Activated CD4-positive, alpha-beta T cell treated with anti-CD3 and anti-CD28 coated beads, Interleukin-2, amount 50 U/mL, for 24 hours (primary cell): ENCODE results near the gene SEMA3A.

Experiments
- DNase-seq, 2 donors: peaks; one replicate each; pipeline ENCODE4 v3.0.0-alpha.2; 2020; ENCODE audit warnings: low read depth in 1 of 2, low spot score in 1 of 2

Gene SEMA3A

GRCh38 chr7:84196084-84196503 is 1.5 kb upstream of the SEMA3A start:
- DNase-seq = no peak

GRCh38 chr7:84195295-84196060 is 889 bp upstream of the SEMA3A start:
- DNase-seq = no peak

- no peak for DNase-seq
Observed at GRCh38 chr7:84193747-84194146, 842 bp downstream of the SEMA3A start.

GRCh38 chr7:84191842-84192241 is 2.7 kb downstream of the SEMA3A start:
- DNase-seq = no peak

GRCh38 chr7:84191261-84191660 is 3.3 kb downstream of the SEMA3A start:
- no peak for DNase-seq

- no peak for DNase-seq
Observed at GRCh38 chr7:84190016-84190705, 4.4 kb downstream of the SEMA3A start.

- DNase-seq = no peak
Observed at GRCh38 chr7:84188786-84189405, 5.7 kb downstream of the SEMA3A start.

GRCh38 chr7:84187813-84188510 is 6.6 kb downstream of the SEMA3A start:
- no peak for DNase-seq

- DNase-seq = no peak
Observed at GRCh38 chr7:84187087-84187805, 7.3 kb downstream of the SEMA3A start.

- DNase-seq = no peak
Observed at GRCh38 chr7:84183741-84184140, 10.8 kb downstream of the SEMA3A start.

- DNase-seq = no peak
Observed at GRCh38 chr7:84182301-84182700, 12.3 kb downstream of the SEMA3A start.

- DNase-seq = no peak
Observed at GRCh38 chr7:84181628-84182027, 13.0 kb downstream of the SEMA3A start.

GRCh38 chr7:84177758-84178412 is 16.7 kb downstream of the SEMA3A start:
- no peak for DNase-seq

- DNase-seq = no peak
Observed at GRCh38 chr7:84176716-84177115, 17.9 kb downstream of the SEMA3A start.

GRCh38 chr7:84175461-84175860 is 19.1 kb downstream of the SEMA3A start:
- no peak for DNase-seq

GRCh38 chr7:84170646-84171045 is 23.9 kb downstream of the SEMA3A start:
- no peak for DNase-seq

- no peak for DNase-seq
Observed at GRCh38 chr7:84162584-84162983, 32.0 kb downstream of the SEMA3A start.

- no peak for DNase-seq
Observed at GRCh38 chr7:84162125-84162524, 32.5 kb downstream of the SEMA3A start.

- no peak for DNase-seq
Observed at GRCh38 chr7:84161398-84161797, 33.2 kb downstream of the SEMA3A start.

GRCh38 chr7:84159435-84159834 is 35.2 kb downstream of the SEMA3A start:
- DNase-seq = no peak
